SIG-M5 treated with dmso at 0.1 percent for 504 hours (cell line): ENCODE measurements around the gene NEUROD1.
A peak's percentile ranks its signal among the peaks of the same experiment; 100 is the strongest.
"Not testable (repeated sequence)": the region's sequence is repeated elsewhere in the genome, so short reads cannot be mapped to it uniquely, and the experiment has no call there.

ENCODE experiments used
- DNase-seq: peaks from one replicate; lab custom pipeline; 2025; ENCODE audit not compliant: unreplicated experiment; lab: John Stamatoyannopoulos, UW

The NEUROD1 gene

GRCh38 chr2:181680055-181680936 is at the start of gene NEUROD1:
Gene NEUROD1 (minus strand): TSS chr2:181680517. CDS start chr2:181678860, 1,657 bp downstream.
- DNase-seq: no peak

- DNase-seq: no peak
Measured at GRCh38 chr2:181725476-181725875, 45.2 kb upstream of the NEUROD1 start.

GRCh38 chr2:181724662-181725061 is 44.3 kb upstream of the NEUROD1 start:
- DNase-seq: no peak

- DNase-seq: no peak
Measured at GRCh38 chr2:181723731-181724130, 43.4 kb upstream of the NEUROD1 start.

GRCh38 chr2:181715033-181715630 is 34.8 kb upstream of the NEUROD1 start:
- peak; percentile 85 for DNase-seq

- DNase-seq: not testable (repeated sequence)
Measured at GRCh38 chr2:181711051-181711450, 30.7 kb upstream of the NEUROD1 start.

GRCh38 chr2:181702519-181702918 is 22.2 kb upstream of the NEUROD1 start:
- DNase-seq: not testable (repeated sequence)

GRCh38 chr2:181698223-181698622 is 17.9 kb upstream of the NEUROD1 start:
- DNase-seq: no peak

GRCh38 chr2:181697571-181697970 is 17.3 kb upstream of the NEUROD1 start:
- peak; percentile 92 for DNase-seq

- peak; percentile 87 for DNase-seq
Measured at GRCh38 chr2:181697126-181697525, 16.8 kb upstream of the NEUROD1 start.

GRCh38 chr2:181694271-181694670 is 14.0 kb upstream of the NEUROD1 start:
- DNase-seq: no peak

- no peak for DNase-seq
Measured at GRCh38 chr2:181690860-181691259, 10.5 kb upstream of the NEUROD1 start.

- DNase-seq: no peak
Measured at GRCh38 chr2:181686576-181687185, 6.4 kb upstream of the NEUROD1 start.

- no peak for DNase-seq
Measured at GRCh38 chr2:181685150-181685688, 4.9 kb upstream of the NEUROD1 start.

- no peak for DNase-seq
Measured at GRCh38 chr2:181684454-181685149, 4.3 kb upstream of the NEUROD1 start.

GRCh38 chr2:181683518-181684453 is 3.5 kb upstream of the NEUROD1 start:
- DNase-seq: no peak

- DNase-seq: no peak
Measured at GRCh38 chr2:181682795-181683517, 2.6 kb upstream of the NEUROD1 start.

- no peak for DNase-seq
Measured at GRCh38 chr2:181682026-181682789, 1.9 kb upstream of the NEUROD1 start.
